HCT116 (cell line): ENCODE measurements around the gene RUFY2. TPM values are rescaled to one million over a fixed set of nuclear protein-coding genes. Genes with fewer than 3 reads are reported as not detected.
A peak's percentile ranks its signal among the peaks of the same experiment; 100 is the strongest.
"Not testable (repeated sequence)": the region's sequence is repeated elsewhere in the genome, so short reads cannot be mapped to it uniquely, and the experiment has no call there.

Experiments
- ATAC-seq: fragments of 200-7000 bp; cut with Tn5 transposase; 2 replicates; pipeline ENCODE4 v1.9.1; 2020; ENCODE audit warnings: mild to moderate bottlenecking, moderate library complexity
- BruUV-seq: library from RNA; stranded (reverse); fragments of 400-500 nt; replicated peaks from 2 replicates; lab custom pipeline; 2021; lab: Mats Ljungman, UMichigan
- CTCF ChIA-PET: fragments of 300-600 bp; sonication (Branson Sonifier 250); formaldehyde crosslinking; loops from one replicate; lab custom pipeline; 2021; ENCODE audit warnings: antibody characterized with exemption; lab: Charles Lee
- POLR2A ChIA-PET: fragments of 300-600, 350-600 bp; sonication (Branson Sonifier 250); formaldehyde crosslinking; loops from one replicate; lab custom pipeline; 2021; ENCODE audit warnings: antibody characterized with exemption; lab: Charles Lee
- RAD21 ChIA-PET, 2 experiments: fragments of 300-600 bp; sonication (Branson Sonifier 250); formaldehyde crosslinking; loops; one replicate each; lab custom pipeline; 2023; ENCODE audit warnings: low total read pairs in 2 of 2; ENCODE audit not compliant: uncharacterized antibody in 2 of 2, unreplicated experiment in 2 of 2, low non-redundant PET in 1 of 2; lab: Charles Lee
- DNase-seq: peaks from one replicate; pipeline ENCODE4 v3.0.0-alpha.2; 2010; ENCODE audit warnings: low read depth, low spot score
- H2AFZ ChIP-seq: fragments of 200-600 bp; shearing (Covaris generic), sonication (generic); 2 replicates; pipeline ENCODE4 v1.6.1; 2017; ENCODE audit warnings: low read depth, mixed run types, mixed read lengths, antibody characterized with exemption, low read length; ENCODE audit not compliant: poor library complexity, severe bottlenecking
- H3K27ac ChIP-seq: 2 replicates; pipeline ENCODE4 v1.5.1; 2012; ENCODE audit warnings: low read depth, low read length
- H3K27me3 ChIP-seq: fragments of 200-600 bp; sonication (generic); 2 replicates; pipeline ENCODE4 v1.6.1; 2016; ENCODE audit warnings: mixed run types, low read length, mixed read lengths; ENCODE audit not compliant: insufficient read depth
- H3K36me3 ChIP-seq, 2 experiments: fragments of 200-500 bp in 1 of 2; fragments of 200-600 bp in 1 of 2; sonication (Bioruptor generic) in 1 of 2; sonication (generic) in 1 of 2; 2 replicates each; pipeline versions ENCODE4 v1.5.1 to v1.6.1; 2014 to 2016; ENCODE audit warnings: low read length in 2 of 2, inconsistent platforms in 1 of 2, mixed read lengths in 1 of 2, mixed run types in 1 of 2; ENCODE audit not compliant: insufficient read depth in 2 of 2, control insufficient read depth in 1 of 2
- H3K4me1 ChIP-seq, 2 experiments: fragments of 200-600 bp in 1 of 2; sonication (generic) in 1 of 2; 2 replicates each; pipeline versions ENCODE4 v1.5.1 to v1.6.1; 2012 to 2017; ENCODE audit warnings: low read length in 2 of 2, inconsistent platforms in 1 of 2, mild to moderate bottlenecking in 1 of 2, mixed read lengths in 1 of 2, mixed run types in 1 of 2, moderate library complexity in 1 of 2; ENCODE audit not compliant: insufficient read depth in 2 of 2, control insufficient read depth in 1 of 2
- H3K4me2 ChIP-seq: fragments of 200-600 bp; sonication (generic); 2 replicates; pipeline ENCODE4 v1.6.1; 2017; ENCODE audit warnings: mixed run types, low read length, mixed read lengths
- H3K4me3 ChIP-seq, 2 experiments: fragments of 200-600 bp in 1 of 2; sonication (generic) in 1 of 2; replicated peaks in 1 of 2; 2 replicates each; pipeline ENCODE4 v1.5.1; 2011 to 2016; ENCODE audit warnings: low read length in 2 of 2, control low read depth in 1 of 2, low read depth in 1 of 2, mild to moderate bottlenecking in 1 of 2, mixed read lengths in 1 of 2, mixed run types in 1 of 2
- H3K79me2 ChIP-seq: fragments of 200-600 bp; sonication (generic); 2 replicates; pipeline ENCODE4 v1.6.1; 2017; ENCODE audit warnings: mild to moderate bottlenecking, mixed run types, low read length, moderate library complexity, mixed read lengths; ENCODE audit not compliant: insufficient read depth
- H3K9ac ChIP-seq: fragments of 200-600 bp; sonication (generic); 2 replicates; pipeline ENCODE4 v1.6.1; 2016; ENCODE audit warnings: low read length, mixed read lengths
- H3K9me2 ChIP-seq: fragments of 200-600 bp; sonication (generic), shearing (Covaris generic); 2 replicates; pipeline ENCODE4 v1.6.1; 2017; ENCODE audit warnings: mixed run types, mild to moderate bottlenecking, moderate library complexity; ENCODE audit not compliant: insufficient read depth
- H3K9me3 ChIP-seq, 2 experiments: fragments of 200-500 bp in 1 of 2; fragments of 200-600 bp in 1 of 2; sonication (Bioruptor generic) in 1 of 2; sonication (generic) in 1 of 2; 2 replicates each; pipeline ENCODE4 v1.6.1; 2014 to 2017; ENCODE audit warnings: low read length in 2 of 2, mixed read lengths in 2 of 2, inconsistent platforms in 1 of 2, low read depth in 1 of 2, mild to moderate bottlenecking in 1 of 2, mixed run types in 1 of 2, moderate library complexity in 1 of 2; ENCODE audit not compliant: control insufficient read depth in 1 of 2, insufficient read depth in 1 of 2
- H4K20me1 ChIP-seq: fragments of 200-600 bp; sonication (generic), shearing (Covaris generic); 2 replicates; pipeline ENCODE4 v1.6.1; 2017; ENCODE audit warnings: mixed run types, mild to moderate bottlenecking, moderate library complexity; ENCODE audit not compliant: insufficient read depth
- EGR1 ChIP-seq: IDR thresholded peaks from 2 replicates; pipeline ENCODE4 v1.6.1; 2012; ENCODE audit warnings: low read depth
- ELF1 ChIP-seq: IDR thresholded peaks from 2 replicates; pipeline ENCODE4 v1.6.1; 2012; ENCODE audit warnings: low read depth, borderline replicate concordance
- EZH2phosphoT487 ChIP-seq: fragments of 200-600 bp; IDR thresholded peaks from 2 replicates; pipeline ENCODE4 v1.6.1; 2018; ENCODE audit warnings: antibody characterized with exemption, borderline replicate concordance
- POLR2AphosphoS5 ChIP-seq: IDR thresholded peaks from 2 replicates; pipeline ENCODE4 v1.6.1; 2011; ENCODE audit warnings: mild to moderate bottlenecking, low read depth, low read length, moderate library complexity
- RAD21 ChIP-seq: IDR thresholded peaks from 2 replicates; pipeline ENCODE4 v1.6.1; 2012; ENCODE audit warnings: low read depth, mild to moderate bottlenecking
- REST ChIP-seq: IDR thresholded peaks from 2 replicates; pipeline ENCODE4 v1.6.1; 2012; ENCODE audit warnings: low read depth
- SP1 ChIP-seq: IDR thresholded peaks from 2 replicates; pipeline ENCODE4 v1.6.1; 2012; ENCODE audit warnings: low read depth
- ZNF274 ChIP-seq: fragments of 200-500 bp; sonication (Bioruptor generic); IDR thresholded peaks from 2 replicates; pipeline ENCODE4 v1.6.1; 2014; ENCODE audit warnings: mild to moderate bottlenecking, low read depth, low read length, inconsistent platforms
- intact Hi-C: fragments of 100-400 bp; cut with micrococcal nuclease; formaldehyde crosslinking; loops from 2 replicates; pipeline ENCODE4 v1.10.0; 2022
- total RNA-seq: library from RNA; stranded (reverse); gene quantifications from one replicate; pipeline ENCODE4 v1.2.1, GENCODE V29; 2021; ENCODE audit not compliant: unreplicated experiment
- TF ChIP-seq, protein P1 (sequence below): IDR thresholded peaks from 2 replicates; pipeline ENCODE4 v1.6.1; 2012

RUFY2 gene
- total RNA-seq, 1 experiment from 2014 or later: 13.0 TPM

- H3K36me3 ChIP-seq: peaks cover 16 to 41% of the 10 kb centered on the region in 2 experiments
- H3K9me3 ChIP-seq, H3K79me2 ChIP-seq, H3K4me1 ChIP-seq, POLR2A ChIA-PET, H2AFZ ChIP-seq, BruUV-seq, H4K20me1 ChIP-seq, H3K9me2 ChIP-seq, CTCF ChIA-PET, H3K27ac ChIP-seq, H3K4me3 ChIP-seq, H3K27me3 ChIP-seq, intact Hi-C loops, H3K9ac ChIP-seq, H3K4me2 ChIP-seq, DNase-seq, RAD21 ChIA-PET: not testable (repeated sequence)
- peak; percentile 38; the same call in 1 of the 2 replicates for ATAC-seq
Measured at GRCh38 chr10:68449698-68450097, 42.6 kb upstream of the RUFY2 start.

- intact Hi-C loops: no loop called here
- no TSS peak for BruUV-seq
- H3K27me3 ChIP-seq: no peaks in the 10 kb centered on the region
- H2AFZ ChIP-seq: no peak overlapping the region
- H3K79me2 ChIP-seq: no peaks in the 10 kb centered on the region
- no peak overlapping the region for H3K4me3 ChIP-seq
- H3K9me2 ChIP-seq: no peaks in the 10 kb centered on the region
- ChIA-PET RAD21 (no interaction called here), POLR2A (no interaction called here), CTCF (no interaction called here)
- no peaks in the 10 kb centered on the region for H4K20me1 ChIP-seq
- no peaks in the 10 kb centered on the region for H3K4me1 ChIP-seq
- TF ChIP-seq RAD21 (no peak), SP1 (no peak), ZNF274 (no peak), ELF1 (no peak), REST (no peak), EZH2phosphoT487 (no peak), EGR1 (no peak), POLR2AphosphoS5 (no peak)
- TF ChIP-seq, protein P1, sequence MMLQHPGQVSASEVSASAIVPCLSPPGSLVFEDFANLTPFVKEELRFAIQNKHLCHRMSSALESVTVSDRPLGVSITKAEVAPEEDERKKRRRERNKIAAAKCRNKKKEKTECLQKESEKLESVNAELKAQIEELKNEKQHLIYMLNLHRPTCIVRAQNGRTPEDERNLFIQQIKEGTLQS: no peak
- no peak overlapping the region for H3K9ac ChIP-seq
- peaks cover 15 to 24% of the 10 kb centered on the region in 2 experiments for H3K36me3 ChIP-seq
- DNase-seq (no peak), ATAC-seq (no peak)
- H3K4me2 ChIP-seq: no peak overlapping the region
- no peak overlapping the region for H3K27ac ChIP-seq
- H3K9me3 ChIP-seq: no peaks in the 10 kb centered on the region
Measured at GRCh38 chr10:68446179-68446578, 39.1 kb upstream of the RUFY2 start.
